Measurements from ENCODE around the gene TMEM92.

TMEM92 gene

GRCh38 chr17:50274142-50274896, at the start of gene TMEM92:
Gene TMEM92 (plus strand): TSS chr17:50274466. CDS start chr17:50274502, 36 bp downstream.
- DNase-seq: no peak

GRCh38 chr17:50225701-50226240, 48.5 kb upstream of the TMEM92 start:
- DNase-seq: no peak

GRCh38 chr17:50234581-50234980, 39.7 kb upstream of the TMEM92 start:
- DNase-seq: no peak

- no peak for DNase-seq
Measured at GRCh38 chr17:50237901-50238300, 36.4 kb upstream of the TMEM92 start.

GRCh38 chr17:50238601-50239280, 35.5 kb upstream of the TMEM92 start:
- DNase-seq: no peak

GRCh38 chr17:50239937-50240336, 34.3 kb upstream of the TMEM92 start:
- DNase-seq: no peak

GRCh38 chr17:50240851-50241250, 33.4 kb upstream of the TMEM92 start:
- DNase-seq: no peak

- DNase-seq: no peak
Measured at GRCh38 chr17:50241431-50241830, 32.8 kb upstream of the TMEM92 start.

- DNase-seq: no peak
Measured at GRCh38 chr17:50244771-50245170, 29.5 kb upstream of the TMEM92 start.

- no peak for DNase-seq
Measured at GRCh38 chr17:50248255-50248654, 26.0 kb upstream of the TMEM92 start.

- no peak for DNase-seq
Measured at GRCh38 chr17:50252781-50253180, 21.5 kb upstream of the TMEM92 start.

GRCh38 chr17:50255766-50256635, 18.3 kb upstream of the TMEM92 start:
- DNase-seq: no peak

GRCh38 chr17:50256826-50257618, 17.2 kb upstream of the TMEM92 start:
- DNase-seq: no peak

- DNase-seq: no peak
Measured at GRCh38 chr17:50257676-50258224, 16.5 kb upstream of the TMEM92 start.

- no peak for DNase-seq
Measured at GRCh38 chr17:50258647-50259476, 15.4 kb upstream of the TMEM92 start.

- DNase-seq: no peak
Measured at GRCh38 chr17:50259477-50260324, 14.6 kb upstream of the TMEM92 start.

- no peak for DNase-seq
Measured at GRCh38 chr17:50260501-50260911, 13.8 kb upstream of the TMEM92 start.

- no peak for DNase-seq
Measured at GRCh38 chr17:50261051-50261915, 13.0 kb upstream of the TMEM92 start.

Measured in CD4-positive, alpha-beta T cell treated with Interleukin-1 beta for 1 hour (primary cell).